Keratinocyte (primary cell): ENCODE results near the gene VOPP1.

ENCODE experiments used
- CTCF ChIP-seq, 3 experiments: IDR thresholded peaks in 1 of 3; conservative IDR thresholded peaks in 1 of 3; optimal IDR thresholded peaks in 1 of 3; 2 replicates in 2 of 3; 3 replicates in 1 of 3; pipeline versions ENCODE3 to v1.5.1; 2011; ENCODE audit warnings: low read length in 3 of 3, mild to moderate bottlenecking in 3 of 3, moderate library complexity in 2 of 3, control low read depth in 1 of 3, inconsistent platforms in 1 of 3; ENCODE audit not compliant: insufficient read depth in 2 of 3; ENCODE audit errors: extremely low read depth in 1 of 3
- EZH2 ChIP-seq: IDR thresholded peaks from one replicate; pipeline ENCODE4 v1.6.1; 2012; ENCODE audit warnings: inconsistent platforms, mild to moderate bottlenecking, low read length, moderate library complexity

GRCh38 chr7:55575733-55576132 lies 3.4 kb upstream of the VOPP1 start:
- TF ChIP-seq EZH2 (no peak), CTCF (optimal IDR thresholded peaks at IDR 0.05 in 1 of 3, IDR thresholded peaks at IDR 0.05 in 1 of 3, conservative IDR thresholded peaks at IDR 0.05 in 1 of 3; ENCODE audit: extremely low read depth in 1 of 3, insufficient read depth in 2 of 3, low read length in 3 of 3) (no peak)
